Duodenal mucosa (tissue), 2 donors: ENCODE measurements around the gene AP1M1.
A peak's percentile ranks its signal among the peaks of the same experiment; 100 is the strongest.

ENCODE experiments used
- H3K27ac ChIP-seq: one replicate; pipeline ENCODE4 v1.7.0; 2013; ENCODE audit warnings: low read depth, low read length
- H3K27me3 ChIP-seq, 2 donors: one replicate each; pipeline ENCODE4 v1.7.0; 2013; ENCODE audit warnings: low read length in 2 of 2, control low read depth in 1 of 2; ENCODE audit not compliant: insufficient read depth in 2 of 2, control insufficient read depth in 1 of 2
- H3K36me3 ChIP-seq, 2 donors: one replicate each; pipeline ENCODE4 v1.7.0; 2013; ENCODE audit warnings: low read length in 2 of 2, control low read depth in 1 of 2; ENCODE audit not compliant: insufficient read depth in 2 of 2, control insufficient read depth in 1 of 2
- H3K4me1 ChIP-seq, 2 donors: one replicate each; pipeline ENCODE4 v1.7.0; 2013; ENCODE audit warnings: low read length in 2 of 2, control low read depth in 1 of 2; ENCODE audit not compliant: insufficient read depth in 2 of 2, control insufficient read depth in 1 of 2
- H3K4me3 ChIP-seq, 2 donors: one replicate each; pipeline ENCODE4 v1.7.0; 2013; ENCODE audit warnings: low read length in 2 of 2, low read depth in 1 of 2
- H3K9ac ChIP-seq, 2 donors: one replicate each; pipeline ENCODE4 v1.7.0; 2013; ENCODE audit warnings: low read length in 2 of 2, low read depth in 1 of 2
- H3K9me3 ChIP-seq, 2 donors: one replicate each; pipeline ENCODE4 v1.7.0; 2013; ENCODE audit warnings: low read length in 2 of 2, control low read depth in 1 of 2; ENCODE audit not compliant: control insufficient read depth in 1 of 2

The AP1M1 gene

DNA sequence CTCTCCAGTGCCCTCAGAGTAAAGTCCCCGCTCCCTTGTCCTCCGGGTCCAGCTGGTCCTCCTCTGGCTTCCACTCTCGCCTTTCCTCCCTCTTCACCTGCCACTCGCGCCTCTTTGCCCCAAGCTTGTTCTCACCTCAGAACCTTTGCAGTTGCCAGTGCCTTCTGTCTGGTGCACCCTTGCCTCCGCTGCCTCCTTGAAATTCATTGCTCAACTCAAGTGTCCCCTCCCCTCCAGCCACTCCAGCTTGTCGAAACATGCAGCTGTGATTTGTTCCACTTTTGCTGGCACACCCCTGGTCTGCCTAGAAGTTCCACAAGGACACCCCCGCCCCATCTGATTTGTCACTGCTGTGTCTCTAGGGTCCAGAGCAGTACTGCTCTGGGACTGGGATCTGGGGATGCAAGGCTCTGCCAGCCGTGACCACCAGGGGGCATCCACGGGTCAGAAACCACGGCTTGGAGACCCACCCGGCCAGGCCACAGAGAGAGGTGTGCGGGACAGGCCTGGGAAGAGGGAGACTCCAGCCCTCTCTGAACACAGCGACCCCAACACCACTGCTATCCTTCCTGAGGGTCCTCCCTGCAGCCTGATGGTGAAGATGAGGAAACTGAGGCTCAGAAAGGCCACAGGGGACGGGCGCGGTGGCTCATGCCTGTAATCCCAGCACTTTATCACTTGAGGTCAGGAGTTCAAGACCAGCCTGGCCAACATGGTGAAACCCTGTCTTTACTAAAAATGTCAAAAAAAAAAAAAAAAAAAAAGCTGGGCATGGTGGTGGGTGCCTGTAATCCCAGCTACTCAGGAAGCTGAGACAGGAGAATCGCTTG lies 49.9 kb downstream of the AP1M1 start:
- Histone ChIP-seq H3K9me3 (no peaks in the 10 kb centered on the region), H3K9ac (no peak overlapping the region), H3K36me3 (no peaks in the 10 kb centered on the region), H3K4me1 (no peaks in the 10 kb centered on the region), H3K4me3 (no peak overlapping the region), H3K27ac (peak overlapping the region; percentile 13), H3K27me3 (no peaks in the 10 kb centered on the region)

DNA sequence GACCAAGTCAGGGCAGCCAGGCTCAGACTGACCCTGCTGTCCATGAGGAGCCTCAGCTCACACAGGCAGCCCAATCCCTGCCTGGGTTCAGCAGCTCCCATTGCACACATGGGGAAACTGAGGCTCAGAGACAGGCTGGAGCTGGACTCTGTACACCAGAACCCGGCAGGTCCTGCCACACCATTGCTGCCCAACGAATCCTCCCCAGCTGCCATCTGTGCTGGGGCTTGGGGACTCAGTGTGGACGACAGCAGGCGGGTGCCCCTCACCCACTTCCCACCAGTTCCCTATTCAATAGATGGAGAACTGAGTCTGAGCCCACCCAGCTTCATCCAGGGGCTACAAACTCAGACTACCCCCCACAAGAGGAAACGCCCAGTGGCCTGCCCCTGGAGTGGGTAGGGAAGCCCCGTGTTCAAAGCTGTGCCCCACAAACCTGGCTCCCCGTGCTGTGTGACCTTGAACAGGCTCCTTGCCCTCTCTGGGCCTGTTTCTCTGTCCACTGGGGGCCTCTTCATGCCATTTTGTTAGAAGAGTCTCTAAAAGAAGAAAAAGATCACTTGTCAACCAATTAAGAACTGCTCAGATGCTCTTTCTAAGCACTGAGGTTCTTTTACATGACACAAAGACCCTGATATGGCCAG lies 50.8 kb downstream of the AP1M1 start:
- Histone ChIP-seq H3K4me1 (peaks cover under 1 to 3% of the 10 kb centered on the region in 2 donors), H3K9ac (no peak overlapping the region), H3K9me3 (no peaks in the 10 kb centered on the region), H3K27ac (no peak overlapping the region), H3K4me3 (no peak overlapping the region), H3K27me3 (no peaks in the 10 kb centered on the region), H3K36me3 (no peaks in the 10 kb centered on the region)

DNA sequence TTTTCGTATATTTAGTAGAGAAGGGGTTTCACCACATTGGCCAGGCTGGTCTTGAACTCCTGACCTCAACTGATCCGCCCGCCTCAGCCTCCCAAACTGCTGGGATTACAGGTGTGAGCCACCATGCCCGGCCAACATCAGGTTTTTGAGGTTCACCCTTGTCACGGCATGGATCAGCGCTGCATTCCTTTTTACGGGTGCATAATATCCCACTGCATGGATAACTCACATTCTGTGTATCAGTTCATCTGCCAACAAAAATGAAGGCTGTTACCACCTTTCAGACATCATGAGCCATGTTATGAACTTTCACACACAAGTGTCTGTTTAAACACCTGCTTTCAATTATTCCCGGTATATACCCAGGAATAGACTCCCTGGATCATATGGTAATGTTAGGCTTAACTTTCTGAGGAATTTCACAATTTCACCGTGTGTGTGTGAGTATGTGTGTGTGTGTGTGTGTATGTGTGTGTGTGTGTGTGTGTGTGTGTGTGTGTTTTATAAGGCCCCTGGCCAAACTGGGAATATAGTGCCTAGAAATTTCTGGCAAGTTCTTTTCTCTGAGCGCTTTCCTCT lies 52.2 kb downstream of the AP1M1 start:
- Histone ChIP-seq H3K27me3 (no peaks in the 10 kb centered on the region), H3K4me1 (peaks cover 4 to 5% of the 10 kb centered on the region in 2 donors), H3K4me3 (no peak overlapping the region), H3K9ac (no peak overlapping the region), H3K27ac (no peak overlapping the region), H3K36me3 (no peaks in the 10 kb centered on the region), H3K9me3 (no peaks in the 10 kb centered on the region)

DNA sequence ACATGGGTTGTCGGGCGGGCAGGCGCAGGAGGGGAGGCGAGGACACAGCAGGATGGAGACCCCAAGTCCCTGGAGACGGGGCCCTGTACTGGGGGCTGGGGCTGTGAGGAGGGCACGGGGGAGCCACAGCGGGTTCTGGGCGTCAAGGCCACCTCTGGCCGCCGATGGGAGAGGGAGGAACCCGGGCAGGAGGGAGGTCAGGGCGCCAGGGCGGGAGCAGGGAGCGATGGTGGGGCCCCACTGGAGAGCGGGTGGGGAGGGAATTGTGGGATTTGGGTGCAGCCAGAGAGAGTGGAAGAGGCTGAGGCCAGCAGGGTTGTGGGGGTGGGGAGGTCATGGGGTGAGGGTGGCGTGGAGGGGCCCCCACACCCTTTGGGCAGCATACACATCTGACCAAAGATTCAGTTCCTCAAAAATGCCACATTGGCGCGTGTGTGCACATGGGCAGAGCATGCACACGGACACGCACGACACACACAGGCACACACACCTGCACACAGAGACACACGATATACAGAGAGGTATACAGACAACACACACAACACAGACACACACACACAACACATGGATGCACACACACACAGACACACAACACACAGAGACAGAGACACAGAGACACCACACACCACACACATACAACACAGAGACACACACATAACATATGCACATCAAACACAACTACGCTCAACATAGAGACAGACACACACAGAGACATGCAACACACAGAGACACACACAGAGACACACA lies 54.9 kb downstream of the AP1M1 start:
- no peak overlapping the region for H3K27ac ChIP-seq
- no peak overlapping the region for H3K4me3 ChIP-seq
- H3K27me3 ChIP-seq: no peaks in the 10 kb centered on the region
- H3K9ac ChIP-seq: no peak overlapping the region
- no peaks in the 10 kb centered on the region for H3K36me3 ChIP-seq
- H3K4me1 ChIP-seq: peaks cover 4 to 5% of the 10 kb centered on the region in 2 donors
- H3K9me3 ChIP-seq: no peaks in the 10 kb centered on the region

DNA sequence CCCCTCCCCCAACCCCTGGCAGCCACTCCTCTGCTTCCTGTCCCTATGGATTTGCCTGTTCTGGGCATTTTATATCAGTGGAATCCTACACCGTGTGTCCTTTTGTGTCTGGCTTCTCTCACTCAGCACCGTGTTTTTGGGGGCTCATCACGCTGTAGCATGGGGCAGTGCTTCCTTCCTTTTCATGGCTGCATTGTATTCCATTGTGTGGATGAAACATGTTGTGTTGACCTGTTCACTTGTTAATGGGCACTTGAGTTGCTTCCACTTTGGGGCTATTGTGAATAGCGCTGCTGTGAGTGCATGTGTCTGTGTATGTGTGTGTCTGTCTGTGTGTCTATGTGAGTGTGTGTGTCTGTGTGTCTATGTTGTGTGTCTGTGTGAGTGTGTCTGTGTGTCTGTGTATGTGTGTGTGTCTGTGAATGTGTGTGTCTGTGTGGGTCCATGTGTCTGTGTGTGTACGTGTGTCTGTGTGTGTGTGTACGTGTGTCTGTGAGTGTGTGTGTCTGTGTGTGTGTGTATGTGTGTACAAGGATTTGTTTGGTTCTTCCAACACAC lies 57.2 kb downstream of the AP1M1 start:
- Histone ChIP-seq H3K9me3 (no peaks in the 10 kb centered on the region), H3K4me1 (peaks cover 4 to 5% of the 10 kb centered on the region in 2 donors), H3K9ac (no peak overlapping the region), H3K4me3 (no peak overlapping the region), H3K36me3 (no peaks in the 10 kb centered on the region), H3K27me3 (no peaks in the 10 kb centered on the region), H3K27ac (no peak overlapping the region)

DNA sequence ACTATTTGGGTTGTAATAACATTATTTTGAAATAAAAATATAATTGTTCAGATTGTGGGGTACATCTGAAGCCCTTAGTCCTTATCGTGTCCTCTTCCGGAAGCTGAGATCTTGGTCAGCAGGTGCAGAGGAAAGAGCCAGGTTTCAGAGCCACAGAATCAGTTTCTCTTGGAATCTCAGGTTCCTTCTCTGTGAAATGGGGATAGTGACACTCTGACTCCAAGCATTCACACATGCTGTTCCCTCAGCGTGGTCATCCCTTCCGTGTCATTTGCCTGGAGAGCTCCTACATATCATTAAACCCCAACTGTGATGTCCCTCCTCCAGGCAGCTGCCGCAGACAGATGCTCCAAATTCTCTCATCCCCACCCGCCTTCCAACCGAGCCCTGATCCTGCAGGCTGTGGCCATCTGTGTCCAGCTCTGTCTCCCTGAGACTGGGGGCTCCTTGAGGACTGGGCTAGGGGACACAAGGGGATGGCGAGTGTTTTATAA lies 59.8 kb downstream of the AP1M1 start:
- no peaks in the 10 kb centered on the region for H3K9me3 ChIP-seq
- no peak overlapping the region for H3K27ac ChIP-seq
- H3K4me3 ChIP-seq: no peak overlapping the region
- H3K9ac ChIP-seq: no peak overlapping the region
- no peaks in the 10 kb centered on the region for H3K27me3 ChIP-seq
- peaks cover 16% of the 10 kb centered on the region in 2 donors for H3K4me1 ChIP-seq
- H3K36me3 ChIP-seq: no peaks in the 10 kb centered on the region

DNA sequence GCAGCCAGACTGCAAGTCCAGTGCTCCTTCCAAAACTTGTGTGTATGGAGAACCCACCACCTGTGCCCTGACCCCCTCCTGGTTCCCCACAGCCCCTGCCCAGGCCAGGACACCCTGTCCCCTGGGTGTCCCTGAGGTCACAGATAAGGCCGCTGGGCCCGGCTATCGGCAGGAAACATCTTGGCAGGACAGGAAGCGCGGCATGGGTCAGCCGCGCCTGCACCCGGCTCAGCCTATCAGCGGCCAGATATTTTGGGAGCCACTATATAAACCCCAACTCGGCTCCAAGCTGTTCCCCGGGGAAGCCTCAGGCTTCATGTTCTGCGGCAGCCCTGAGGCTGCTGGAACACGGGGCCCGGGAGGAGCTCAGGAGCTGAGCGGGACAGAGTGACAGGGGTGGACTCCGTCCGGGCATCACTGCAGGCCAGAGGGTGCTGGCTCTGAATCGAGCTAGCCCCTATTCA lies 60.8 kb downstream of the AP1M1 start:
- Histone ChIP-seq H3K9me3 (no peaks in the 10 kb centered on the region), H3K4me1 (peaks cover 20 to 21% of the 10 kb centered on the region in 2 donors), H3K27ac (peak overlapping the region; percentile 47), H3K4me3 (no peak overlapping the region), H3K36me3 (no peaks in the 10 kb centered on the region), H3K27me3 (no peaks in the 10 kb centered on the region), H3K9ac (no peak overlapping the region)

DNA sequence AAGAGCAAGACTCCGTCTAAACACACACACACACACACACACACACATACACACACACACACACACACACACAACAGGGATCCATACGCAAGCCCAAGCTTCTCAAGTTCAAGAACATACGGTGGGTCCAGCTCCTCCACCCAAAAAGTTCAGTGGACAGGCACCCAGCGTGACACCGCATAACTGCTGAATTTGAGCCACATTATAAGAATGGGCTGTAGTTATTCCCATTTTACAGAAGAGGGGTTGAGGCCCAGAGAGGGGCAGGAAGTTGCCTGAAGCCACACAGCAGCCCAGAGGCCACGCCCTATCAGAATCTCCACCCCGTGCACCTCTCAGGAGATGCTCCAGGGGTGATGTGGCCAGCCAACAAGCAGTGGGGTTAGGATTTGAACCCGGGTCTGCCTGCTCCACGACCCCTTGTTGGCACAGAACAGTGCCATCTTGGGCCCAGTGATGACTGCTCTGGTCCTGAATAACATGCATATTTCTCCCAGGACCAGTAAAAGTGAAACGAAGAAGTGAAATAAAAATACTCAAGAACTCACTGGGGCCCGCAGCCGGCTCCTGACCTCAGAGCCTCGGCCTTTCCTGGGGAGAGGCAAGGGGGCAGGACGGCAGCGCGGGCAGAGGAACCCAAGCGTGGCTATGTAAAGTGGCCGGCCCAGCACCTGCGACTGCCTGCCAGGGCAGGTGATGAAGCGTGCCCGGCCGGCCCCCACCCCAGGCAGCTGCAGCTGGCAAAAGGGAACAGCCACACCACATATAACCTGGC lies 61.9 kb downstream of the AP1M1 start:
- Histone ChIP-seq H3K27me3 (peaks cover 0 to 2% of the 10 kb centered on the region in 2 donors), H3K9me3 (no peaks in the 10 kb centered on the region), H3K27ac (no peak overlapping the region), H3K4me3 (no peak overlapping the region), H3K9ac (no peak overlapping the region), H3K36me3 (no peaks in the 10 kb centered on the region), H3K4me1 (peaks cover 15 to 20% of the 10 kb centered on the region in 2 donors)

DNA sequence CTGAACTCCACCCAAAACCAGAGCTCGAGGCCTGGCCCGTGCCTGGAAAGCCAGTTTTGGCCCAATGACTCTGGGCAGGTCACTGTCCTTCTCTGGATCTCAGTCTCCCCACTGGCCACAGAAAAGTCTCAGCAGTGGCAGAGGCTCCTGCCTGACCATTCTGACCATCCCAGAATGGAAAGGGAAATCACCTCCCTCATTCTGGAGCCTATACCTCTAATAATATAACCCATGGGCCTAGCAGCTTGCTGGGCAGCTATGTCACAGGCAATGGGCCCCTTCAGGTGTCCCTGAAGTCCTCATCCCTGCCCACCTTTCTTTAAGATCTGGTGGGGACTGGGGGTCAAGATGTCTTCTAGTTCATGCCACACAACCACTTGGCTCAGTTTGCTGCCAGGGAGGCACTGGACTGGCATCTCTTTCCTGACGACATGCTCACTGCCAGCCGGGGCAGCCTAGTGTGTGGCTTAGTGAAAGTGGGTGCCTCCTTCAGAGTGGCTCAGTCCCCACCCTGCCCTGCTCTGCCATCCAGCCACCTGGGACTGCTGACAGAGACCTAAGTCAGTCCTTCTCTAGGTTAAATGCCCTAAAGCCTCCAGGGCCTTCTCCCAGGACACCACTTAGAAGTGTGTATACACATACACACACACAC lies 62.6 kb downstream of the AP1M1 start:
- Histone ChIP-seq H3K4me1 (peaks cover 15 to 20% of the 10 kb centered on the region in 2 donors), H3K27ac (no peak overlapping the region), H3K9me3 (no peaks in the 10 kb centered on the region), H3K27me3 (peaks cover 0 to 5% of the 10 kb centered on the region in 2 donors), H3K9ac (no peak overlapping the region), H3K4me3 (no peak overlapping the region), H3K36me3 (no peaks in the 10 kb centered on the region)
